CD1c-positive myeloid dendritic cell (primary cell): ENCODE data around the gene PFKFB3.
A peak's percentile ranks its signal among the peaks of the same experiment; 100 is the strongest.

ENCODE experiments used
- DNase-seq: peaks from one replicate; pipeline ENCODE4 v3.0.0-alpha.2; 2016; ENCODE audit errors: extremely low spot score

PFKFB3 gene

GRCh38 chr10:6300784-6301460 lies 98.2 kb downstream of the PFKFB3 start:
- DNase-seq, result no peak

- DNase-seq, result peak; percentile 40
Measured at GRCh38 chr10:6301488-6302075, 98.8 kb downstream of the PFKFB3 start.
